Heart left ventricle (tissue), 16 donors: ENCODE data around the gene RUBCNL. TPM values are rescaled to one million over a fixed set of nuclear protein-coding genes. Genes with fewer than 3 reads are reported as not detected.

Experiments
- ATAC-seq, 4 donors: fragments of 200-7000 bp; cut with Tn5 transposase; one replicate each; pipeline ENCODE4 v1.9.1; 2020 to 2022; ENCODE audit warnings: moderate library complexity in 4 of 4, mild to moderate bottlenecking in 3 of 4, moderate number of reproducible peaks in 1 of 4
- DNase-seq, 5 donors: peaks; one replicate each; pipeline ENCODE4 v3.0.0-alpha.2; 2020
- H3K27ac ChIP-seq, 12 donors: fragments of 200-600 bp; sonication (generic) in 4 of 12; one replicate each; pipeline versions ENCODE4 v1.5.0 to v1.8.0; 2016 to 2022; ENCODE audit warnings: mild to moderate bottlenecking in 2 of 12
- H3K27me3 ChIP-seq, 9 donors: fragments of 200-600 bp; sonication (generic) in 2 of 9; one replicate each; pipeline versions ENCODE4 v1.5.1 to v1.8.0; 2016 to 2022; ENCODE audit warnings: mild to moderate bottlenecking in 3 of 9
- H3K36me3 ChIP-seq, 9 donors: fragments of 200-600 bp; sonication (generic) in 2 of 9; one replicate each; pipeline versions ENCODE4 v1.5.0 to v1.8.0; 2018 to 2022; ENCODE audit warnings: mild to moderate bottlenecking in 2 of 9
- H3K4me1 ChIP-seq, 12 donors: fragments of 200-600 bp; sonication (generic) in 4 of 12; one replicate each; pipeline versions ENCODE4 v1.5.0 to v1.8.0; 2016 to 2022; ENCODE audit warnings: mild to moderate bottlenecking in 3 of 12
- H3K4me3 ChIP-seq, 12 donors: fragments of 200-600 bp; sonication (generic) in 4 of 12; one replicate each; pipeline versions ENCODE4 v1.5.0 to v1.8.0; 2017 to 2022; ENCODE audit warnings: mild to moderate bottlenecking in 9 of 12, moderate library complexity in 4 of 12
- H3K9me3 ChIP-seq, 12 donors: fragments of 200-600 bp; sonication (generic) in 4 of 12; one replicate each; pipeline versions ENCODE4 v1.5.0 to v1.8.0; 2016 to 2022; ENCODE audit warnings: mild to moderate bottlenecking in 1 of 12
- CTCF ChIP-seq, 12 donors: fragments of 200-600 bp; sonication (generic) in 4 of 12; IDR thresholded peaks; one replicate each; pipeline versions ENCODE4 v1.5.0 to v1.8.0; 2018 to 2022; ENCODE audit warnings: antibody characterized with exemption in 12 of 12, mild to moderate bottlenecking in 5 of 12
- POLR2A ChIP-seq, 2 donors: fragments of 450-650 bp; IDR thresholded peaks; one replicate each; pipeline ENCODE4 v1.6.1; 2017; ENCODE audit warnings: antibody characterized with exemption in 2 of 2, mild to moderate bottlenecking in 2 of 2, moderate library complexity in 2 of 2
- WGBS, 4 donors: extraction: QIAGEN DNeasy Blood & Tissue Kit in 2 of 4; methylation state at CpG; one replicate each; pipeline versions ENCODE4 v1.1.5 to v1.1.7; 2013 to 2018; 5-methylcytosine and 5-hydroxymethylcytosine counted together
- intact Hi-C, 10 donors: fragments of 100-400 bp; cut with DNase I; formaldehyde crosslinking; loops; one replicate each; pipeline versions ENCODE4 v1.11.1 to v1.14.2; 2022
- polyA plus RNA-seq, 2 donors: library from polyadenylated mRNA; stranded (reverse); fragments of 200-250 nt; gene quantifications; one replicate each; pipeline ENCODE4 v1.2.3, GENCODE V29; 2013
- total RNA-seq, 9 donors: library from RNA; depleted of rRNA in 2 of 9; stranded (reverse); fragments of >200 nt in 2 of 9; fragmentation: NEBNext Ultra II Directional in 3 of 9; extraction: Animal tissue kit (Norgen Biotek cat#: 25700) in 3 of 9; gene quantifications; one replicate each; pipeline versions ENCODE4 v1.1.0 to v1.2.4, GENCODE V29; 2016 to 2023
- donor health status: ischemic (EF 13 %, LVEDD 7.1; RV severe dilation, severe dysfunction).
- donor health status: healthy with polysubstance abuse.
- donor health status: DM: no; HTN: yes; CAD: no.
- donor health status: DM: no; HTN: no; CAD: no.
- donor health status: ischemic (EF 25% LVEDD 6.9; RV normal size, moderate dysfunction).
- donor health status: ischemic (EF 25% LVEDD 5.7; RV mildly dilated, moderate dysfunction).
- donor health status: healthy.
- donor health status: DM: yes; HTN: yes; CAD: no.
- donor health status: ischemic (EF 35%, LVEDD 5.7; RV mildly dilated, moderate dysfunction).
- donor health status: nonischemic (EF 11% LVEDD 7.7; RV severe dilation, severe dysfunction).
- donor health status: DM: yes; HTN: yes; CAD: no.
- donor health status: PGD.
- donor health status: ischemic (EF 29% LVEDD 5.4; RV normal size, mild dysfunction).
- donor health status: nonischemic (EF 23%, LVEDD 6.1; RV moderate dilation, normal function).

RUBCNL gene
- total and polyA plus RNA-seq, 11 donors, result 0.25 to 5.9 (median 0.44) TPM; not detected in 1

DNA sequence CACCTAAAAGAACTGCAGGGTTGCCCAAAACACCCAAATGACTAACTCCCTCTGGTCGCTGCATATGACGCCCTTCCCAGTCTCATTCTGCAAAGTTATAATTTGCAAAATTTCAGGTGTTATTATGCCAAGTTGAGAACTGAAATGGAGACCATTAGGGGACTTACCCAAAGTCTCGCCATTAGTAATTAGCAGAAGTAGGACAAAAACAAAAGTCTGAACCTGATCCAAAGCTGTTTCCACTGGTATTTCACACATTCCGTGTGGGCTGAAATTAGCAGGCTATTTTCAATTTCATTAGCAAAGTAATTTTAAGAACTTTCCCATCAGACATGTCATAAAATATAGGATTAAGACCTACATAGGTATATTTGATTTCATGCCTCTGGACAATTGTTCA is 6.8 kb downstream of the RUBCNL start:
- ATAC-seq (no peak), DNase-seq (no peak)
- no peaks in the 10 kb centered on the region for H3K9me3 ChIP-seq
- no peaks in the 10 kb centered on the region for H3K36me3 ChIP-seq
- intact Hi-C loops, result no loop called here
- H3K4me3 ChIP-seq, result no peak overlapping the region
- TF ChIP-seq CTCF (IDR thresholded peaks at IDR 0.05) (no peak), POLR2A (IDR thresholded peaks at IDR 0.05) (no peak)
- no peak overlapping the region for H3K27ac ChIP-seq
- peaks cover 0 to 18% (median 0%) of the 10 kb centered on the region in 12 donors for H3K4me1 ChIP-seq
- peaks cover 0 to 15% (median 0%) of the 10 kb centered on the region in 9 donors for H3K27me3 ChIP-seq
- 83 to 87% (median 86%) methylated on average over 4 of the region's 4 CpGs for WGBS, 4 donors

GRCh38 chr13:46379611-46380010 is 7.4 kb downstream of the RUBCNL start:
- no peak for DNase-seq
- Histone ChIP-seq H3K27ac (no peak overlapping the region), H3K9me3 (no peaks in the 10 kb centered on the region)

DNA sequence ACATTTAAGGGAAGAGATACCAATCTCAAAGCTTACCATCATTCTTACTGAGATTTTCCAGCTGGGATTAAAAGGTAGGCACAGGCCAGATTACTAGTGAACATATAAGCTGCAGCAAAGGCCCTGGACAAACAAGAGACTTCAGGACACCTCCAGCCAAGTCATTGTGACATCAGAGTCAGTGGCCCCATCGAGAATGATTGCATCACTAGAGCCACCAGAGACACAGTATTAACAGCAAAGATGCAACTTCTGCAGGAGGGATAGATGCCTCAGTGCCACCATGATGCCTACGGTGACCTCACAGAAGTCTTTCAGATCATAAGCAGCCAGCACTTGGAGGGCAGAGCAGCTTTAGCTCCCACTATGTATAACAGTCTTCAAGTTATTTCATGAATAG is 8.6 kb downstream of the RUBCNL start:
- no peaks in the 10 kb centered on the region for H3K36me3 ChIP-seq
- H3K4me3 ChIP-seq, result no peak overlapping the region
- ATAC-seq, result peak in 1 of 4 donors; percentile 15
- no peaks in the 10 kb centered on the region for H3K27me3 ChIP-seq
- intact Hi-C loops, result no loop called here
- H3K9me3 ChIP-seq, result no peaks in the 10 kb centered on the region
- no peak for TF ChIP-seq CTCF (IDR thresholded peaks at IDR 0.05)
- no peak for TF ChIP-seq POLR2A (IDR thresholded peaks at IDR 0.05)
- peaks cover 0 to 20% (median 0%) of the 10 kb centered on the region in 12 donors for H3K4me1 ChIP-seq
- WGBS, 4 donors, result 74 to 100% (median 82%) methylated on average over 1 to 2 of the region's 2 CpGs
- H3K27ac ChIP-seq, result no peak overlapping the region
- no peak for DNase-seq

More at GRCh38 chr13:46379611-46380010, 7.4 kb downstream of the RUBCNL start:
- Histone ChIP-seq H3K36me3 (no peaks in the 10 kb centered on the region), H3K27me3 (peaks cover 0 to 9% (median 0%) of the 10 kb centered on the region in 9 donors), H3K4me3 (no peak overlapping the region), H3K4me1 (peaks cover 0 to 18% (median 0%) of the 10 kb centered on the region in 12 donors)
- WGBS, 4 donors, result 64 to 80% (median 72%) methylated on average over 2 of the region's 2 CpGs
- intact Hi-C loops, result no loop called here
- TF ChIP-seq CTCF (IDR thresholded peaks at IDR 0.05) (no peak), POLR2A (IDR thresholded peaks at IDR 0.05) (no peak)
- no peak for ATAC-seq

- TF ChIP-seq POLR2A (IDR thresholded peaks at IDR 0.05) (no peak), CTCF (IDR thresholded peaks at IDR 0.05) (no peak)
- H3K4me1 ChIP-seq, result peaks cover 0 to 20% (median 0%) of the 10 kb centered on the region in 12 donors
- DNase-seq, result no peak
- H3K27me3 ChIP-seq, result no peaks in the 10 kb centered on the region
- H3K4me3 ChIP-seq, result no peak overlapping the region
- H3K9me3 ChIP-seq, result no peaks in the 10 kb centered on the region
- intact Hi-C loops, result no loop called here
- WGBS, 4 donors, result 84 to 92% (median 86%) methylated on average over 4 of the region's 4 CpGs
- H3K27ac ChIP-seq, result no peak overlapping the region
- ATAC-seq, result no peak
- no peaks in the 10 kb centered on the region for H3K36me3 ChIP-seq
Observed at GRCh38 chr13:46377554-46377953, 9.5 kb downstream of the RUBCNL start.
